Astrocyte of the cerebellum (primary cell): ENCODE results near the gene FYN.

ENCODE experiments used
- DNase-seq: peaks from one replicate; pipeline ENCODE4 v3.0.0-alpha.2; 2011; ENCODE audit warnings: low read depth
- H3K4me3 ChIP-seq: 2 replicates; pipeline ENCODE4 v1.5.1; 2011; ENCODE audit warnings: mild to moderate bottlenecking, low read depth, low read length, moderate library complexity
- in situ Hi-C: cut with HindIII; loops from 2 replicates; pipeline ENCODE4 v1.10.0; 2017; ENCODE audit warnings: low sequenced_read_pairs
- TF ChIP-seq, protein P1 (sequence below): IDR thresholded peaks from 2 replicates; pipeline ENCODE4 v1.5.1; 2012; ENCODE audit warnings: low read length, low read depth, moderate library complexity, mild to moderate bottlenecking; ENCODE audit errors: missing control alignments

The FYN gene

DNA sequence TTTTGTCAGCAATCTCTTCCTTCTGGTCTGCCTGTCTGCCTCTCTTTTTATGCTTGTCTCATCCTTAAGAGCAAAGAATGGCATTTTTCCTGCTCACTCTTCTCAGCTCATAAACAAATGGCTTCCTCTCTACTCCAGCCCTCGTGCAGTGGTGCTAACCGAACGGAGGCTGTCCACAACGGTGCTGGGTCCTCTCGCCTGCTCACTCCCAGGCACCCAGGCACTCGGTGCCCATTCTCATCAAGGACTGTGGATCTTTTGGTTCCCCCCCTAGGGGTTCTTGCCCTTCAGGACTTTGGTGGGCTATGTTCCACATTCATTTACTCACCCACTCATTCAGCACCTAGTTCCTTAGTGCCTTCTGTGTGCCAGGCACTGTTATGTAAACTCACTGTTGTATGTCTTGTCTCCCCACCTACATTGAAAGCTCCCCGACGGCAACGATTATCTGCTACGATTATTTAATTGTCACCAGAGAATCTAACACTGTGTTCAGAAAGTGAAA is 113.9 kb downstream of the FYN start:
- in situ Hi-C loops = no loop called here
- DNase-seq = no peak
- TF ChIP-seq, protein P1, sequence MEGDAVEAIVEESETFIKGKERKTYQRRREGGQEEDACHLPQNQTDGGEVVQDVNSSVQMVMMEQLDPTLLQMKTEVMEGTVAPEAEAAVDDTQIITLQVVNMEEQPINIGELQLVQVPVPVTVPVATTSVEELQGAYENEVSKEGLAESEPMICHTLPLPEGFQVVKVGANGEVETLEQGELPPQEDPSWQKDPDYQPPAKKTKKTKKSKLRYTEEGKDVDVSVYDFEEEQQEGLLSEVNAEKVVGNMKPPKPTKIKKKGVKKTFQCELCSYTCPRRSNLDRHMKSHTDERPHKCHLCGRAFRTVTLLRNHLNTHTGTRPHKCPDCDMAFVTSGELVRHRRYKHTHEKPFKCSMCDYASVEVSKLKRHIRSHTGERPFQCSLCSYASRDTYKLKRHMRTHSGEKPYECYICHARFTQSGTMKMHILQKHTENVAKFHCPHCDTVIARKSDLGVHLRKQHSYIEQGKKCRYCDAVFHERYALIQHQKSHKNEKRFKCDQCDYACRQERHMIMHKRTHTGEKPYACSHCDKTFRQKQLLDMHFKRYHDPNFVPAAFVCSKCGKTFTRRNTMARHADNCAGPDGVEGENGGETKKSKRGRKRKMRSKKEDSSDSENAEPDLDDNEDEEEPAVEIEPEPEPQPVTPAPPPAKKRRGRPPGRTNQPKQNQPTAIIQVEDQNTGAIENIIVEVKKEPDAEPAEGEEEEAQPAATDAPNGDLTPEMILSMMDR = no peak
- H3K4me3 ChIP-seq = no peak overlapping the region

- no peak overlapping the region for H3K4me3 ChIP-seq
- DNase-seq = no peak
- TF ChIP-seq, protein P1 = no peak
- in situ Hi-C loops = no loop called here
These were observed 114.5 kb downstream of the FYN start for GRCh38 chr6:111758608-111759329.

GRCh38 chr6:111757342-111757741 is 115.9 kb downstream of the FYN start:
- TF ChIP-seq, protein P1 = no peak
- in situ Hi-C loops = no loop called here
- DNase-seq = no peak
- H3K4me3 ChIP-seq = no peak overlapping the region

DNA sequence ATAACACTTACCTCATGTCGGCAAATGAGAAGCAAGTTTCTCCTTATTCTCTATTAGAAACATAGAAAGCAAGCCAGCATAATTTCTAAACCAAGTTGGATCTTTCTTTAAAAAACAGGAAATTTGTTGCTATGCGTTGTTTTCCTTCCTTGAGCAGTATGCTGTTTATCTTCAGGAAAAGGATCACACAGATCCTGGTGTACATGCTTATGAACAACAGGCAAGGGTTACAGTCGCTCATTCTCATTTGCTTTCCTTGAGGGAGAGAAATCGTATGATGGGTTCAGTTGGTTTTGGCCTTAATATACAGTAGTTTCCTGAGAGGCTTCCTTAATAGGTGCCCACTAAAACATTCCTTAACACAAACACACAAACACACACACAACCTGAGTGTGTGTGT is 118.8 kb downstream of the FYN start:
- DNase-seq = no peak
- TF ChIP-seq, protein P1 = no peak
- in situ Hi-C loops = no loop called here
- no peak overlapping the region for H3K4me3 ChIP-seq

- in situ Hi-C loops = no loop called here
- TF ChIP-seq, protein P1 = no peak
- no peak overlapping the region for H3K4me3 ChIP-seq
- DNase-seq = no peak
These were observed 119.7 kb downstream of the FYN start for GRCh38 chr6:111753573-111753972.

DNA sequence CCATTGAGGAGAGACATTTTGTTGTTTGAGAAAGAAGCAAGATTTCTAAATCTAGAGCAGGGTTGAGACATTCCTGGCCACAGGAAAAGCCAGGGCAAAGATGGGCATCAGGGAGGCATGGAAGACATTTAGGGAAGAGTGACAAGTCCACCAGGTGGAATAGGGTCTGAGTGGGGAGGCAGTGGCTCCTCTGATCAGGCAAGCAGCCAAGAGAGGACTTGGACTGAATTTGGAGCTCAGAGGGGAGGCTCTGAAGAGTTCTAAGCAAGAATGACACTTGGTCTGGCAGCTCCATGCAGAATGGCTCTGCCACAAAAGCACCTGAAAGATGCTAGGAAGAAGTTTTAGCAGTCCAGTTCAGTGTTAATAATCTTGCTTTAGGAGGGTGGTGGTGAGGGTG is 120.8 kb downstream of the FYN start:
- H3K4me3 ChIP-seq = no peak overlapping the region
- no peak for DNase-seq
- in situ Hi-C loops = no loop called here
- TF ChIP-seq, protein P1 = no peak
